ENCODE measurements around the gene SERPINA7.

Gene SERPINA7, protein sequence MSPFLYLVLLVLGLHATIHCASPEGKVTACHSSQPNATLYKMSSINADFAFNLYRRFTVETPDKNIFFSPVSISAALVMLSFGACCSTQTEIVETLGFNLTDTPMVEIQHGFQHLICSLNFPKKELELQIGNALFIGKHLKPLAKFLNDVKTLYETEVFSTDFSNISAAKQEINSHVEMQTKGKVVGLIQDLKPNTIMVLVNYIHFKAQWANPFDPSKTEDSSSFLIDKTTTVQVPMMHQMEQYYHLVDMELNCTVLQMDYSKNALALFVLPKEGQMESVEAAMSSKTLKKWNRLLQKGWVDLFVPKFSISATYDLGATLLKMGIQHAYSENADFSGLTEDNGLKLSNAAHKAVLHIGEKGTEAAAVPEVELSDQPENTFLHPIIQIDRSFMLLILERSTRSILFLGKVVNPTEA

DNA sequence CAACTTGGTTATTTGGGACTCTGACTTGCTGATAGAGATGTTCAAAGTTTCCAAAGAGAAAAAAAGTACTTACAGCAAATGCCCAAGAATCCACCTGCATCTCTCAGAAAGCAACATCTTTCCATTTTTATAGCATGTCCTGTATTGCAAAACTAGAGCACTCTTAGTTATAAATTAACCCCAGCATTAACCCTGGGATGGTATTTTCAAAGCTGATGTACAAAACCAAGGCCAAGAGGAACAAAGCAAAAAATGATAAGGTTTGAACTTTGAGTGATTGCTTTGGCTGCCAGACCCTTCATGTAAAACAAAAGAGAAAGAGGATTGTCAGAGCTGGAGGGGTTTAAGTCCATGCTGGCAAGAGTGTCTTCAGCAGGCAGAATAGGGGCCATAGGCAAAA lies at the start of gene SERPINA7:
Gene SERPINA7, minus strand, starts transcription at position 103 of the 400 bp plus-strand sequence. CDS start 1,669 bp downstream, outside the sequence.
- no peak within 1 kb of the TSS for H3K4me3 ChIP-seq (ENCODE audit: low read length)
- TF ChIP-seq, protein P1, sequence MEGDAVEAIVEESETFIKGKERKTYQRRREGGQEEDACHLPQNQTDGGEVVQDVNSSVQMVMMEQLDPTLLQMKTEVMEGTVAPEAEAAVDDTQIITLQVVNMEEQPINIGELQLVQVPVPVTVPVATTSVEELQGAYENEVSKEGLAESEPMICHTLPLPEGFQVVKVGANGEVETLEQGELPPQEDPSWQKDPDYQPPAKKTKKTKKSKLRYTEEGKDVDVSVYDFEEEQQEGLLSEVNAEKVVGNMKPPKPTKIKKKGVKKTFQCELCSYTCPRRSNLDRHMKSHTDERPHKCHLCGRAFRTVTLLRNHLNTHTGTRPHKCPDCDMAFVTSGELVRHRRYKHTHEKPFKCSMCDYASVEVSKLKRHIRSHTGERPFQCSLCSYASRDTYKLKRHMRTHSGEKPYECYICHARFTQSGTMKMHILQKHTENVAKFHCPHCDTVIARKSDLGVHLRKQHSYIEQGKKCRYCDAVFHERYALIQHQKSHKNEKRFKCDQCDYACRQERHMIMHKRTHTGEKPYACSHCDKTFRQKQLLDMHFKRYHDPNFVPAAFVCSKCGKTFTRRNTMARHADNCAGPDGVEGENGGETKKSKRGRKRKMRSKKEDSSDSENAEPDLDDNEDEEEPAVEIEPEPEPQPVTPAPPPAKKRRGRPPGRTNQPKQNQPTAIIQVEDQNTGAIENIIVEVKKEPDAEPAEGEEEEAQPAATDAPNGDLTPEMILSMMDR (conservative IDR thresholded peaks at IDR 0.05; ENCODE audit: low read depth, low read length) = no peak
- no peak for DNase-seq (ENCODE audit: low read depth)

DNA sequence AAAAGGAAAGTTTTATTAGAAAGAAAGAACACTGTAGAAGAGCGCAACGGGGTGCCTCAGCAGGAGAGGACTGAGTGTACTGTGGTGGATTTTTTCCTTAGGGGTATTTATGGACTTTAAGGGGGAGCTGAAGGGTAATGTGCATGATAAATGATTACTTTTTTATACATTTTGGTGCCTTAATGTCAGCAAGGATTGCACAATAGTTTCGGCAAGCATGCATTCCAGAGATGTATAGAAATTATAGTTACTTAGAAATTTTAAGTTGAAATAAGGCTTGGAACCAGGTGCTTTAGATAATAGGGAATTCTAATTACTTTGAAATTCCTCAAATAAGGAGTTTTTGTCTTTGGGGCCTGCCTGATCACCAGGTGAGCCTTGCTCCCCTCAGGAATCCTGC lies 30.5 kb upstream of the SERPINA7 start:
- H3K4me3 ChIP-seq (ENCODE audit: low read length) = no peak overlapping the region
- no peak for DNase-seq (ENCODE audit: low read depth)
- TF ChIP-seq, protein P1 (conservative IDR thresholded peaks at IDR 0.05; ENCODE audit: low read depth, low read length) = no peak

DNA sequence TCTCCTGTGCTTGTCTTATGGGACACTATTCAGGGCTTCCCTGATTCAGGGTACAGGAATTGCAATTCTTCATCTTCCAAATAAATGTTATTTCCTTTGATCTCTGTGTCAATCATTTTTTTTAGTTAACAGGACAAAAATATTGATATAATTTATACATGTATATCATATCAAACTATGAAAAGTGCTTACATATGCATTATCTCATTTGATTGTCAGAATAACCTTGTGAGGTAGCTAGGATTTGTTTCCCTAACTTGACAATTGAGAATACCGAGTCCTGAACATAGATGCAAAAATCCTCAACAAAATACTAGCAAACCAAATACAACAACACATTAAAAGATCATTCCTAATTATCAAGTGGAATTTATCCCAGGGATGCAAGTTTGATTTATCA lies 11.5 kb upstream of the SERPINA7 start:
- TF ChIP-seq, protein P1 (conservative IDR thresholded peaks at IDR 0.05; ENCODE audit: low read depth, low read length) = no peak
- no peak for DNase-seq (ENCODE audit: low read depth)

DNA sequence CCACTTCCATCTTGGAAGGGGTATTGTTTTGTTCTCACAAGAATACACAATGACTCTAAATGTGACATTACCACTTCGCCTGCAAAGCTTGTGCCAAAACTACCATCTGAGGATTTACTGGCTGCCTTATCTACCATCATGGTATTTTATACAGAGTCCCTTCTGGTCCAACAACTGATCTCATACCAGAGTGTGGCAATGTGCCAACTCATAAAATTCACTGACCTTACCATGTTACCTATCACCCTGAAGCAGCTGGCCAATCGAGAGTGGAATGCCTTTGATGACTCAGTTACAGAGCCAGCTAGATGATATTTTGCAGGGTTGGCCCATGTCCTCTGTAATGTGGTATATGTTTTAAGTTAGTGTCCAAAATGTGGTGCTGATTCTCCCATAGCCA lies 3.8 kb upstream of the SERPINA7 start:
- no peak overlapping the region for H3K4me3 ChIP-seq (ENCODE audit: low read length)
- TF ChIP-seq, protein P1 (conservative IDR thresholded peaks at IDR 0.05; ENCODE audit: low read depth, low read length) = no peak
- DNase-seq (ENCODE audit: low read depth) = no peak

More for the DNA sequence above, 11.5 kb upstream of the SERPINA7 start:
- no peak overlapping the region for H3K4me3 ChIP-seq (ENCODE audit: low read length)

DNA sequence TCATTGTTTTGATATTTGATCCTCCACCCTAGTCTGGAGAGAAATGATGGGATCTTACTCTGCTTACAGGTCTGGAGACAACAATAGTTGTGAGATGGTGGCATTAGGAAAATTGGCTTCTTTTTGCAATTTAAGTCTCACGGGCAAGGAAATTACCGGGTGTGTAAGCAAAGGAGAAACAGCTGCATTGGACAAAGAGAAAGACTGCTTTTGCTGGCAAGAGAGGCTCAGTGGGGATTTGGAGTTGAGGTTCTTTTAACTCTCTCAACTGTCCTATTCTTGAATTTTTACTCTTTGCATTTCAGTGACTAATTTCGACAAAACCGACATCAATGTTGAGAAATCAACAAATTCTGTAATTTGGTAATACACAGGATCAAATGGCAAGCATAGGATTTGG lies 2.3 kb upstream of the SERPINA7 start:
- no peak overlapping the region for H3K4me3 ChIP-seq (ENCODE audit: low read length)
- TF ChIP-seq, protein P1 (conservative IDR thresholded peaks at IDR 0.05; ENCODE audit: low read depth, low read length) = no peak
- no peak for DNase-seq (ENCODE audit: low read depth)

DNA sequence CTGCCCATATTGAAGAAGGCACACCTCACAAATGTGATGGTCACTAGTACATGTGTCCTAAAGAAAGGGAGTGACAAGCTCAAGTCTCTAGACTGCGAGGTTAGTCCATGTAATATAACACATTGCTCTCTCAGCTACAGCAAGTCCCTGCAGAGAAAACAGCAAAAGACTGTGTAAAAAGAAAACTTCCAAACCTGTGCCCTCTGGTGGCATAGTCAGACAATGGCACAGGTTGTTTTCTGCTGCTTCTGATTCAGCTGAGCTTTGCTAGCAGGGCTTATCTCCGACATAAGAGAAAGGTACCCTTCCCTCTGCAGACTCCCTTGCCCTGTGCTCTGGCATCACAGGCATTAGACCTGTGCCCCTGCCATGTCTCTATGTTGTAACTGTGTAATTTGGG lies 1.4 kb upstream of the SERPINA7 start:
- H3K4me3 ChIP-seq (ENCODE audit: low read length) = no peak overlapping the region
- TF ChIP-seq, protein P1 (conservative IDR thresholded peaks at IDR 0.05; ENCODE audit: low read depth, low read length) = peak; percentile 63
- no peak for DNase-seq (ENCODE audit: low read depth)

Measured in retinal pigment epithelial cell (primary cell).